C4-2B (cell line): Measurements from ENCODE around the gene ITGAV.

Experiments
- H3K27ac ChIP-seq: fragments of 450-650 bp; 2 replicates; pipeline ENCODE4 v1.5.1; 2017
- ZFX ChIP-seq: fragments of 450-650 bp; IDR thresholded peaks from 2 replicates; pipeline ENCODE4 v1.6.1; 2017
- TF ChIP-seq, protein P1 (sequence below): fragments of 450-650 bp; conservative IDR thresholded peaks from 2 replicates; pipeline ENCODE4 v1.5.1; 2017; ENCODE audit warnings: mild to moderate bottlenecking

The ITGAV gene

DNA sequence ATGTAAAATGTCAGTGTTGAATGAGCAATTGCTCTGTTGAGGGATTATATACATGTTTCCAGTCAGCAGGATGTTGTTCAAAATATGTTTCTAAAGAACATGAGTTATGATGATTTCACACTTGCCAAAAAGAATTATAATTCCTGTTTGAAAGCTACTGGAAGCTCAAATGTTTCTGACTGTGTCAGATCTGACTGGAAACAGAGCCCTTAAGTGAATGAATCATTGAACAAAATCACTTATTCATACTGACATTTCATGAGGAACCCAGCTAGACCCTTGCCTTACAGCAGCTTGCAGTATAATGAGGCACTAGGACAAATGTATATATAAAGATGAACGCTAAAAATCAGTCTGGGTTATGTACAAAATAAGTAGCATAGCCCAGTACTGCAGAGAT is 35.4 kb upstream of the ITGAV start:
- H3K27ac ChIP-seq, result no peak overlapping the region
- TF ChIP-seq, protein P1, sequence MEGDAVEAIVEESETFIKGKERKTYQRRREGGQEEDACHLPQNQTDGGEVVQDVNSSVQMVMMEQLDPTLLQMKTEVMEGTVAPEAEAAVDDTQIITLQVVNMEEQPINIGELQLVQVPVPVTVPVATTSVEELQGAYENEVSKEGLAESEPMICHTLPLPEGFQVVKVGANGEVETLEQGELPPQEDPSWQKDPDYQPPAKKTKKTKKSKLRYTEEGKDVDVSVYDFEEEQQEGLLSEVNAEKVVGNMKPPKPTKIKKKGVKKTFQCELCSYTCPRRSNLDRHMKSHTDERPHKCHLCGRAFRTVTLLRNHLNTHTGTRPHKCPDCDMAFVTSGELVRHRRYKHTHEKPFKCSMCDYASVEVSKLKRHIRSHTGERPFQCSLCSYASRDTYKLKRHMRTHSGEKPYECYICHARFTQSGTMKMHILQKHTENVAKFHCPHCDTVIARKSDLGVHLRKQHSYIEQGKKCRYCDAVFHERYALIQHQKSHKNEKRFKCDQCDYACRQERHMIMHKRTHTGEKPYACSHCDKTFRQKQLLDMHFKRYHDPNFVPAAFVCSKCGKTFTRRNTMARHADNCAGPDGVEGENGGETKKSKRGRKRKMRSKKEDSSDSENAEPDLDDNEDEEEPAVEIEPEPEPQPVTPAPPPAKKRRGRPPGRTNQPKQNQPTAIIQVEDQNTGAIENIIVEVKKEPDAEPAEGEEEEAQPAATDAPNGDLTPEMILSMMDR, result no peak
- TF ChIP-seq ZFX, result no peak

DNA sequence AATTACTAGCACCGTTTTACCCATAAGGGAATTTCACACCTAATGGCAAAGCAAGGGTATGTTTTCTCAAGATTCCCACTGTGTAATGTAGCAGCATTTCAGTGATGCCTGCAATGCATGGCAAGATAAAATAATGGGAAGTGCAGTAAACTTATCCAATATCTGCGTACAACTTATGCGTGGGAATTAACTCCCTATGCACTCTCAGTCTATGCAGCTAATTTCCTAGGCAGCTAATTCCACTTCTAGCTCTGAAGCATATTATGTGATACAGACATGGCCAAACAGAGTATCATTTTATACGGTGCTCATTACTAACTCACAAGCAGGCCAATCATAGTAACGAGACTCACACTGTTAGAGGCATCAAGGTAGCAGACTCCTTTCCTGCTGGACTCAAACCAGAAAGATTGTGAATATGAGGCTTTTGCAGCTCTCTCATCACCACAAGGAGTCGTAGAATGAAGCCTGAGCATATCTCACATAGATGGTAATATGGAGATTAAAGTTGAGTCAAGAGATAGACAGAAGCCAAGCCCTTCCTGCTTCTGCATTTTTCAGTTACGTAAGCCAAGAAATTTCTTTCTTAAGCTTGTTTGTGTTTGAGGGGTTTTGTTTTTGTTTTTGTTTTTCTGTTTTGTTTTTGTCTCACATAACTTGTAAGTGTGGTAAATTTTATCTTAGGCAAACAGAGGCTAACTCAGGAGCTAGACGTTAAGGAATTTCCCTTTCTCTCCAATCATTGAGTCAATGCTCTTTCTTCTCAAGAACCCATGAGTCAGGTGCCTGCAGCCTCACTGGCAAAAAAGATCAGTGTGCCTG is 34.8 kb upstream of the ITGAV start:
- H3K27ac ChIP-seq, result no peak overlapping the region
- no peak for TF ChIP-seq ZFX
- TF ChIP-seq, protein P1, result no peak

DNA sequence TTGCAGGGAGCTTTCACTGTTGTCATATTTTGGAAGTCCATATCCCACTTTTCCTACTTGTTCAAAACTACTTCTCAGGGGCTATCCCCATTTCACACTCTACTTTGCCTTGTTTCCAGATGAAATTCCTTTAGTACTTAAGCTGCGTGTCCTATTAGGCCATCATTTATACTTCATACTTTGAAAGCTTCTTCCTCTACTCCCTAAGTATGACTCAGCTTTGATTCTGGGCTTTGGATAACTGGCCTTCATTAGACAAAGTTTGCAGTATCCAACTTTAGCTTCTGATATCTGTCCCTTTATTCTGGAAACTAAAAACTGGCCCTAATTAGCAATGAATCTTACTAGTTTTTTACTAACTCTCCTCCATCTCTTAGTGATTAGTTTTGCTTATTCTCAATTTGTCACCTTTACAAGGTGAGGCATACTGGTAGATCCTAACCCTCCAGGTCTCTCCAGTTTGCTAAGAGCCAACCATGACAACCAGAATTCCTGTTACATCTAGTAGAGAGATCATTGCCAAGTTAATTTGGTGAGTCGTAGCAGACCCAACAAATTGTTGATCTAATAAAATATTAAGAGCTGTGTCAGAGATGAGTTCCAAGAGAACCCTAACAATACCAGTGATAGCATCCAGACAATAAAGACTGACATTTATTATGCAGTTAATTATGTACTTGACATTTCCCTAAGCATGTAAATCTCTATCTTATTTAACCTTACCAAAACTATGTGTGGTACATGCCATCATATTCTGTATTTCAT is 31.2 kb upstream of the ITGAV start:
- TF ChIP-seq ZFX, result no peak
- TF ChIP-seq, protein P1, result no peak
- H3K27ac ChIP-seq, result no peak overlapping the region

DNA sequence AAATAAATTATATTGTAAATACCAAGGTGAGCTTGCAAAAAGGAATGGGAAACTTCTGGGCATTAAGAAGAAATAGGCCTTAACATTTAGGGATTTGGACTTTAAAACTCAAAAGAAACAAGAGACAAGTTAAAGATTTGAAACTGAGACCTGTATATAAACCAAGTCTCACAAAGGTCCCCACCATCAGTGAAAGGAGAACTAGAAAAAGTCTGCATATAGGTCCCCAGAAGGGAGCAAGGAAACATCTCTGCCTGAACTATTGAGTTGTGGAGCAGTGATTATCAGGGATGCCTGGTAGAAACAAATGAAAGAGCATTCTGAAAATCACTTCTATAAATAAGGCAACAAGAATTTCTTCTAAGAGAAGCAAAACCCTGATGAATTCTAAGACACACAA is 30.5 kb upstream of the ITGAV start:
- H3K27ac ChIP-seq, result no peak overlapping the region
- no peak for TF ChIP-seq ZFX
- TF ChIP-seq, protein P1, result no peak

DNA sequence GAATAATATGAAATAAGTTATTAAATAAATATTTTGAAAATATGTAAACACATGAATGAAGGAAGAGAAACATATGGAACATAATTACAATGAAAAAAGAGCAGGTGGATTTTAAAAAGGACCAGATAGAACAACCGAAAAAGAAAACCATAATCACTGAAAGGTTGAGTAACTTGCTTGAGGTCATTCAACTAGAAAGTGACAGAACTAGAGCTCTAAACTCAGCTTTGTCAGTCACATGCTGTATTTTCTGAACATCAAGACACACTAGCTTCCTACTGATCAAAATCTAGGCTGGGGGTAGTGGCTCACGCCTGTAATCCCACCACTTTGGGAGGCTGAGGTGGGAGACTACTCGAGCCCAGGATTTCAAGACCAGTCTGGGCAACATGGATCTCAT is 30.0 kb upstream of the ITGAV start:
- H3K27ac ChIP-seq, result no peak overlapping the region
- TF ChIP-seq, protein P1, result no peak
- no peak for TF ChIP-seq ZFX

DNA sequence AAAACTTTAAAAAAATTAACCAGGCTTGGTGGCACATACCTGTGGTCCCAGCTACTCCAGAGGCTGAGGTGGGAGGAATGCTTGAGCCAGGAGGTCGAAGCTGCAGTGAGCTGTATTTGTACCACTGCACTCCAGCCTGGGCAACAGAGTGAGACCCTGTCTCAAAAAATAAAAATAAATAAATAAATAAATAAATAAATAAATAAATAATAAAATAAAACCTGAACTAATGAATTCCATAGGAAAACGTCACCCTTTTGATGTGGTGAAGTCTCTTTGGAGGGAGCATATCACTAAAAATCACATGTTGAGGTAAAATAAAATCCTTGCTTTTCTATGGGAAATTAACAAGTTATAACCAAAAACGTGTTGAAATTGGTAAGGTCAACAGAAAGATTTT is 29.6 kb upstream of the ITGAV start:
- no peak overlapping the region for H3K27ac ChIP-seq
- TF ChIP-seq, protein P1, result no peak
- no peak for TF ChIP-seq ZFX
